NB4 (cell line): ENCODE results near the gene ZSCAN22.

Experiments used
- CTCF ChIP-seq: IDR thresholded peaks from one replicate; pipeline ENCODE4 v1.5.1; 2012; ENCODE audit warnings: low read depth, low read length
- MAX ChIP-seq: IDR thresholded peaks from 2 replicates; pipeline ENCODE4 v1.6.1; 2011; ENCODE audit warnings: low read depth, low read length
- POLR2A ChIP-seq: IDR thresholded peaks from 2 replicates; pipeline ENCODE4 v1.6.1; 2011; ENCODE audit warnings: mild to moderate bottlenecking; ENCODE audit not compliant: insufficient read length; ENCODE audit errors: extremely low read depth

- no peak for TF ChIP-seq CTCF
- TF ChIP-seq POLR2A, result no peak
- no peak for TF ChIP-seq MAX
These were observed 54.8 kb downstream of the ZSCAN22 start for GRCh38 chr19:58381460-58382212.
